Heart right ventricle (tissue), 16 donors: Measurements from ENCODE around the gene PTGER3. TPM values are rescaled to one million over a fixed set of nuclear protein-coding genes. Genes with fewer than 3 reads are reported as not detected.

Source experiments
- ATAC-seq, 8 donors: fragments of 200-7000 bp; cut with Tn5 transposase; one replicate each; pipeline ENCODE4 v1.9.1; 2020; ENCODE audit warnings: mild to moderate bottlenecking in 8 of 8, moderate library complexity in 8 of 8, moderate number of reproducible peaks in 1 of 8
- DNase-seq, 2 donors: peaks; one replicate each; pipeline ENCODE4 v3.0.0-alpha.2; 2020
- H3K27ac ChIP-seq, 10 donors: fragments of 200-600 bp; sonication (generic) in 2 of 10; one replicate each; pipeline versions ENCODE4 v1.5.0 to v1.8.0; 2020 to 2022; ENCODE audit warnings: mild to moderate bottlenecking in 3 of 10
- H3K27me3 ChIP-seq, 7 donors: fragments of 200-600 bp; one replicate each; pipeline ENCODE4 v1.8.0; 2021 to 2022; ENCODE audit warnings: mild to moderate bottlenecking in 2 of 7
- H3K36me3 ChIP-seq, 9 donors: fragments of 200-600 bp; sonication (generic) in 1 of 9; one replicate each; pipeline versions ENCODE4 v1.5.0 to v1.8.0; 2020 to 2022; ENCODE audit warnings: mild to moderate bottlenecking in 2 of 9
- H3K4me1 ChIP-seq, 9 donors: fragments of 200-600 bp; sonication (generic) in 1 of 9; one replicate each; pipeline versions ENCODE4 v1.5.0 to v1.8.0; 2020 to 2022; ENCODE audit warnings: mild to moderate bottlenecking in 4 of 9
- H3K4me3 ChIP-seq, 10 donors: fragments of 200-600 bp; sonication (generic) in 2 of 10; one replicate each; pipeline versions ENCODE4 v1.5.0 to v1.8.0; 2020 to 2022; ENCODE audit warnings: mild to moderate bottlenecking in 7 of 10, moderate library complexity in 2 of 10
- H3K9me3 ChIP-seq, 11 donors: fragments of 200-600 bp in 10 of 11; sonication (generic) in 2 of 11; one replicate each; pipeline versions ENCODE4 v1.5.0 to v1.8.0; 2013 to 2022; ENCODE audit warnings: mild to moderate bottlenecking in 2 of 11, control low read depth in 1 of 11, moderate library complexity in 1 of 11
- WGBS, 2 donors: extraction: QIAGEN DNeasy Blood & Tissue Kit; methylation state at CpG; one replicate each; pipeline ENCODE4 v1.1.7; 2013; ENCODE audit warnings: inconsistent platforms in 1 of 2; 5-methylcytosine and 5-hydroxymethylcytosine counted together
- intact Hi-C, 10 donors: fragments of 100-400 bp; cut with DNase I; formaldehyde crosslinking; loops; one replicate each; pipeline versions ENCODE4 v1.11.1 to v1.14.2; 2022
- polyA plus RNA-seq, 2 donors: library from polyadenylated mRNA; stranded (reverse); fragments of 200-250 nt; gene quantifications; one replicate each; pipeline ENCODE4 v1.2.3, GENCODE V29; 2013
- total RNA-seq, 10 donors: library from RNA; stranded (reverse); fragmentation: NEBNext Ultra II Directional in 3 of 10; extraction: Animal tissue kit (Norgen Biotek cat#: 25700) in 3 of 10; gene quantifications; one replicate each; pipeline versions ENCODE4 v1.2.1 to v1.2.4, GENCODE V29; 2021 to 2023
- TF ChIP-seq, protein P1 (sequence below), 9 donors: fragments of 200-600 bp; sonication (generic) in 2 of 9; IDR thresholded peaks; one replicate each; pipeline versions ENCODE4 v1.5.0 to v1.8.0; 2021 to 2022; ENCODE audit warnings: antibody characterized with exemption in 9 of 9, mild to moderate bottlenecking in 5 of 9, moderate library complexity in 1 of 9
- donor health status: Arrhythmogenic right ventricular cardiomyopathy.
- donor health status: ischemic (EF 13 %, LVEDD 7.1; RV severe dilation, severe dysfunction).
- donor health status: healthy with polysubstance abuse.
- donor health status: DM: no; HTN: yes; CAD: no.
- donor health status: DM: no; HTN: no; CAD: no.
- donor health status: ischemic (EF 25% LVEDD 6.9; RV normal size, moderate dysfunction).
- donor health status: ischemic (EF 25% LVEDD 5.7; RV mildly dilated, moderate dysfunction).
- donor health status: healthy.
- donor health status: DM: yes; HTN: yes; CAD: no.
- donor health status: Ischemic cardiomyopathy.
- donor health status: ischemic (EF 35%, LVEDD 5.7; RV mildly dilated, moderate dysfunction).
- donor health status: nonischemic (EF 11% LVEDD 7.7; RV severe dilation, severe dysfunction).
- donor health status: DM: yes; HTN: yes; CAD: no.
- donor health status: PGD.
- donor health status: ischemic (EF 29% LVEDD 5.4; RV normal size, mild dysfunction).
- donor health status: nonischemic (EF 23%, LVEDD 6.1; RV moderate dilation, normal function).

PTGER3 gene
- total and polyA plus RNA-seq, 12 donors = 0.11 to 4.6 (median 1.0) TPM

DNA sequence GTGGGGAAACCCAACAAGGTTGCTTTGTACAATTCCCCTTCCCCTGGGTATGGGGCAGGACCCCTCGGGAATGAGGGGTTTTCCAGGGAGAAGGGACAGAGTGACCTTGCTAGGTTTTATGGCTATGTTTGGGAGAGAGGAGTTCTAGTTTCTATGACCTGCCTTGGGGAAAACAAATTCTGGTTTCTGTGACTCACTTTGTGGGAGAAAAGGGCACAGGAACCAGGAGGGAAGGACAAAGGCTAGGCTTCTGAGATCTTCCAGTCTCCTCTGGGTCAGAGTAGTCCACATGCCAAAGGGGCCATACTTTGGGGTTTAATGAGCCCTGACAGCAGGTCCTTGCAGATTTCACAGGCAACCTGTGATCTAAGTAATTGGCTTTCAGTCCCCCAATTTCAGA, 5.5 kb upstream of the PTGER3 start:
- Histone ChIP-seq H3K27ac (no peak overlapping the region), H3K4me3 (no peak overlapping the region), H3K36me3 (peaks cover 0 to 18% (median 5%) of the 10 kb centered on the region in 9 donors), H3K27me3 (peaks cover 0 to 30% (median 23%) of the 10 kb centered on the region in 7 donors), H3K4me1 (peaks cover 0 to 2% (median 0%) of the 10 kb centered on the region in 9 donors), H3K9me3 (no peaks in the 10 kb centered on the region)
- 58 to 83% methylated on average over 1 of the region's 1 CpG for WGBS, 2 donors
- intact Hi-C loops = loop anchor here in 4 of 10 donors (5.0 kb wide), 2 partner anchors 366 to 526 kb away; no protein-coding TSS in a partner anchor
- ATAC-seq (no peak), DNase-seq (no peak)
- TF ChIP-seq, protein P1, sequence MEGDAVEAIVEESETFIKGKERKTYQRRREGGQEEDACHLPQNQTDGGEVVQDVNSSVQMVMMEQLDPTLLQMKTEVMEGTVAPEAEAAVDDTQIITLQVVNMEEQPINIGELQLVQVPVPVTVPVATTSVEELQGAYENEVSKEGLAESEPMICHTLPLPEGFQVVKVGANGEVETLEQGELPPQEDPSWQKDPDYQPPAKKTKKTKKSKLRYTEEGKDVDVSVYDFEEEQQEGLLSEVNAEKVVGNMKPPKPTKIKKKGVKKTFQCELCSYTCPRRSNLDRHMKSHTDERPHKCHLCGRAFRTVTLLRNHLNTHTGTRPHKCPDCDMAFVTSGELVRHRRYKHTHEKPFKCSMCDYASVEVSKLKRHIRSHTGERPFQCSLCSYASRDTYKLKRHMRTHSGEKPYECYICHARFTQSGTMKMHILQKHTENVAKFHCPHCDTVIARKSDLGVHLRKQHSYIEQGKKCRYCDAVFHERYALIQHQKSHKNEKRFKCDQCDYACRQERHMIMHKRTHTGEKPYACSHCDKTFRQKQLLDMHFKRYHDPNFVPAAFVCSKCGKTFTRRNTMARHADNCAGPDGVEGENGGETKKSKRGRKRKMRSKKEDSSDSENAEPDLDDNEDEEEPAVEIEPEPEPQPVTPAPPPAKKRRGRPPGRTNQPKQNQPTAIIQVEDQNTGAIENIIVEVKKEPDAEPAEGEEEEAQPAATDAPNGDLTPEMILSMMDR (IDR thresholded peaks at IDR 0.05) = no peak

DNA sequence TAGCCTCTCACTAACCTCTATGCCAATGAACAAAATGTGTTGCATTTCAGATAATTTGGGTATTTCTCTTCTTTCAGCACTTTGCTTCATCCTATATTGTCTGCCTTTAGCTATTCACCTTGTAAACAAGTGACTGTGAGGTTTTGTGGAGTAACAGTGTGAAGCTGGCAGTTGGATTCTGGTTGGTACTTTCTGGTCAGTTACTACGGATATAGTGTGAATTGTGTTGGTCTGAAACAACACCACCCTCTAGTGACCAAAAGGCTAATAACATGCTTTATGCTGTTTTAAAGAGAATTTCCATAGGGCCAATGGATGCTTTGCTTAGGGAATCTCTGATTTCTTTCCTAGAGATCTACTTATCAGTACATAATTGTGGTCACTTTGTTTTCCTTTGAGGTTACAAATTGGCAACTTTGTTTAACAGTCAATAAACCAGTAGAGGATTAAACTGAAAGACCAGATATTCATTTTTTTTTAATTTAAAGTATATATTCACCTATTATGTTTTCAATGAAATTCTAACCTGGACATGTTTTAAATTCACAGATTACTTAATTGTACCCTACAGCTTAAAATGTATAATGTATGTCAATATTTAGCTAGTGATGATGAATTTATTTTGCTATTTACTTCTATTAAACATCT, 2.5 kb upstream of the PTGER3 start:
- H3K36me3 ChIP-seq = no peaks in the 10 kb centered on the region
- ATAC-seq (peak in 5 of 8 donors; percentile 40 to 66 (median 61)), DNase-seq (peak in 1 of 2 donors; percentile 40)
- peaks cover 16 to 56% (median 51%) of the 10 kb centered on the region in 7 donors for H3K27me3 ChIP-seq
- TF ChIP-seq, protein P1 (IDR thresholded peaks at IDR 0.05) = peak; percentile 51 to 84 (median 78)
- intact Hi-C loops = loop anchor here (1.0 to 5.0 kb wide), 8 partner anchors 363 to 523 kb away; no protein-coding TSS in a partner anchor
- 0% methylated on average over 1 of the region's 1 CpG for WGBS, 2 donors
- no peak overlapping the region for H3K4me3 ChIP-seq
- H3K27ac ChIP-seq = no peak overlapping the region
- peaks cover 2 to 19% (median 14%) of the 10 kb centered on the region in 9 donors for H3K4me1 ChIP-seq
- H3K9me3 ChIP-seq = no peaks in the 10 kb centered on the region

DNA sequence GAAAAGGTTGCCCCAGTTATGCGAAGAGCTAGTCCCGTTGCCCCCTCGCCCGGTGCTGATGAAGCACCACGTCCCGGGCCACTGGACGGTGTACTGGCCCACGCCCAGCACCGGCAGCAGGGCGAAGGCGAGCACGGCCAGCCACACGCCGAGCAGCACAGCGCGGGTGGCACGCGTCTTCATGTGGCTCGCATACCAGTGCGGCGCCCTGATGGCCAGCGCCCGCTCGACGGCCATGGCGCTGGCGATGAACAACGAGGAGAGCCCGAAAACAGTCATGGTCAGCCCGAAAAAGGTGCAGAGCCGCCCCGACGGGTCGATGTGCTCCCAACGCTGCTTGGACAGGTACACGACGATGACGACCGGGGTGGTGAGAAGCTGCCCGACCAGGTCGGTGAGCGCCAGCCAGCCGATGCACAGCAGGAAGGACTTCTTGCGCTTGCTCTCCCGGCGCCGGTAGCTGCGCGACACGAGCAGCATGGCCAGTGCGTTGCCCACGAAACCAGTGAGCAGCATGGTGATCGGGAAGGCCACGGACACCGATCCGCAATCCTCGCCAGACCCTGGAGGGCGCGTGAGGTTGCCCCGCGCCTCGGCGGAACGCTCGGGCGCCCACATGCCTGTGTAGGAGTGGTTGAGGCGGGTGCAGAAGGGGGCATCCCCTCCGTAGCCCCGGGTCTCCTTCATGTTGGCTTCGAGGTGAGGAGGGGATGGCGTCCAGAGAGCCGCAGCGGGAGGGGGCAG, 553 bp downstream of the PTGER3 start:
- H3K9me3 ChIP-seq = no peaks in the 10 kb centered on the region
- WGBS, 2 donors = 2% methylated on average over 73 of the region's 73 CpGs
- H3K4me3 ChIP-seq = peak overlapping the region; percentile 26 to 57 (median 52)
- intact Hi-C loops = loop anchor here in 7 of 10 donors (5.0 kb wide), 3 partner anchors 360 to 520 kb away; no protein-coding TSS in a partner anchor
- H3K4me1 ChIP-seq = peaks cover 2 to 19% (median 14%) of the 10 kb centered on the region in 9 donors
- H3K27ac ChIP-seq = no peak overlapping the region
- H3K36me3 ChIP-seq = no peaks in the 10 kb centered on the region
- ATAC-seq (peak in 5 of 8 donors; percentile 36 to 81 (median 59)), DNase-seq (peak in 1 of 2 donors; percentile 21)
- TF ChIP-seq, protein P1 (IDR thresholded peaks at IDR 0.05) = no peak
- peaks cover 16 to 67% (median 60%) of the 10 kb centered on the region in 7 donors for H3K27me3 ChIP-seq

DNA sequence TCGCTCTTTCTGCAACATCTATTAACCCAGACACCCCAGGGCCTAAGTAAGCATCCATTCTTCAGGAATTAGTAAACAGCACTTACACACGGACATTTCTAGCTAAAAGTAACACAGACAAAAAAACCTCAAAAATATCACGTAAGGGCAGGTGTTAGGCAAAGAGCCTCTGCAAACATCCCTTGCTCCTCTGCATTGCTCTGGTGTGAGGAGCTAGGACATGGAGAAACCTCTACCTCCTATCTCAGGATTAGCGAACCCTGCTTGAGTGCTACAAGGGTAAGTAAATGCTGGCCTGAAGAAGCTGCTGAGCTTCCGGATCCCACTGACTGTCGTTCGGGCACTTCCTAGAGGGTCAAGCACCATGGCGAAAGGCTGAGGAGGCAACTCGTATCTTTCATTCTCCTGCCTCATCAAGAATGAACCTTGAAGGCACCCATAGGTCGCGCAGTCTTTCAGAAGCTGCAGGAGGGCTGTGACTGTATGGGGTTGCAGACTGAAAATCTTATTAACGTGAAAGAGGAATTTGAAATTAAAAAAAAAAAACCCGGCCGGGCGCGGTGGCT, 2.1 kb downstream of the PTGER3 start:
- Histone ChIP-seq H3K27ac (no peak overlapping the region), H3K4me1 (peaks cover 2 to 19% (median 14%) of the 10 kb centered on the region in 9 donors), H3K27me3 (peaks cover 16 to 62% (median 52%) of the 10 kb centered on the region in 7 donors), H3K36me3 (no peaks in the 10 kb centered on the region), H3K9me3 (no peaks in the 10 kb centered on the region), H3K4me3 (no peak overlapping the region)
- no peak for DNase-seq
- intact Hi-C loops = loop anchor here in 7 of 10 donors (5.0 kb wide), 3 partner anchors 358 to 518 kb away; no protein-coding TSS in a partner anchor
- ATAC-seq = no peak
- TF ChIP-seq, protein P1 (IDR thresholded peaks at IDR 0.05) = no peak
- 72 to 79% methylated on average over 16 of the region's 16 CpGs for WGBS, 2 donors
